Neuronal stem cell (in vitro differentiated cells): ENCODE measurements around the gene GUCD1.
"Not testable (repeated sequence)": the region's sequence is repeated elsewhere in the genome, so short reads cannot be mapped to it uniquely, and the experiment has no call there.

Source experiments
- DNase-seq: peaks from one replicate; pipeline ENCODE4 v3.0.0-alpha.2; 2013; ENCODE audit warnings: low spot score
- H2AFZ ChIP-seq: one replicate; pipeline ENCODE4 v1.6.1; 2013; ENCODE audit warnings: mild to moderate bottlenecking, low read length, inconsistent platforms
- H2AK5ac ChIP-seq: 2 replicates; pipeline ENCODE4 v1.6.1; 2013; ENCODE audit warnings: low read depth, mild to moderate bottlenecking, inconsistent platforms, low read length, moderate library complexity, mixed read lengths
- H2BK120ac ChIP-seq: 2 replicates; pipeline ENCODE4 v1.6.1; 2013; ENCODE audit warnings: low read depth, mild to moderate bottlenecking, inconsistent platforms, low read length, moderate library complexity, mixed read lengths
- H2BK12ac ChIP-seq: one replicate; pipeline ENCODE4 v1.6.1; 2013; ENCODE audit warnings: low read length, inconsistent platforms
- H2BK15ac ChIP-seq: 2 replicates; pipeline ENCODE4 v1.6.1; 2013; ENCODE audit warnings: mild to moderate bottlenecking, low read length, inconsistent platforms, mixed read lengths
- H2BK5ac ChIP-seq: one replicate; pipeline ENCODE4 v1.6.1; 2013; ENCODE audit warnings: inconsistent platforms, mild to moderate bottlenecking, low read length, moderate library complexity
- H3K14ac ChIP-seq: one replicate; pipeline ENCODE4 v1.6.1; 2013; ENCODE audit warnings: low read length, inconsistent platforms
- H3K18ac ChIP-seq: 2 replicates; pipeline ENCODE4 v1.6.1; 2013; ENCODE audit warnings: low read length, inconsistent platforms
- H3K23ac ChIP-seq: 2 replicates; pipeline ENCODE4 v1.6.1; 2013; ENCODE audit warnings: low read depth, mild to moderate bottlenecking, mixed read lengths, low read length, inconsistent platforms; ENCODE audit not compliant: poor library complexity
- H3K27ac ChIP-seq: replicated peaks from 3 replicates; pipeline ENCODE4 v1.5.1; 2013; ENCODE audit warnings: low read length, inconsistent platforms
- H3K27me3 ChIP-seq, 3 experiments: 2 replicates each; pipeline ENCODE4 v1.6.1; 2013; ENCODE audit warnings: low read length in 3 of 3, mild to moderate bottlenecking in 2 of 3, inconsistent platforms in 1 of 3, low read depth in 1 of 3, mixed read lengths in 1 of 3, moderate library complexity in 1 of 3; ENCODE audit not compliant: control insufficient read depth in 3 of 3, insufficient read depth in 3 of 3
- H3K36me3 ChIP-seq, 2 donors: replicated peaks in 1 of 2; 2 replicates each; pipeline ENCODE4 v1.6.1; 2013; ENCODE audit warnings: low read length in 2 of 2; ENCODE audit not compliant: control insufficient read depth in 2 of 2, insufficient read depth in 2 of 2
- H3K4ac ChIP-seq: 2 replicates; pipeline ENCODE4 v1.6.1; 2013; ENCODE audit warnings: inconsistent platforms, mild to moderate bottlenecking, low read length, moderate library complexity
- H3K4me1 ChIP-seq, 2 donors: 1 replicate in 1 of 2; 2 replicates in 1 of 2; pipeline ENCODE4 v1.6.1; 2013; ENCODE audit warnings: low read length in 2 of 2, low read depth in 1 of 2; ENCODE audit not compliant: control insufficient read depth in 2 of 2, insufficient read depth in 1 of 2
- H3K4me2 ChIP-seq: one replicate; pipeline ENCODE4 v1.6.1; 2013; ENCODE audit warnings: mild to moderate bottlenecking, low read length, inconsistent platforms; ENCODE audit not compliant: insufficient read depth, poor library complexity, severe bottlenecking
- H3K4me3 ChIP-seq, 2 donors: 2 replicates each; pipeline ENCODE4 v1.5.1; 2013; ENCODE audit warnings: low read length in 2 of 2, mild to moderate bottlenecking in 2 of 2, inconsistent platforms in 1 of 2, moderate library complexity in 1 of 2
- H3K79me1 ChIP-seq: one replicate; pipeline ENCODE4 v1.6.1; 2013; ENCODE audit warnings: low read depth, mild to moderate bottlenecking, inconsistent platforms, low read length, moderate library complexity
- H3K9ac ChIP-seq: one replicate; pipeline ENCODE4 v1.6.1; 2013; ENCODE audit warnings: mild to moderate bottlenecking, low read depth, low read length, inconsistent platforms; ENCODE audit not compliant: poor library complexity
- H3K9me3 ChIP-seq, 2 donors: replicated peaks in 1 of 2; 2 replicates each; pipeline versions ENCODE3 to v1.6.1; 2013; ENCODE audit warnings: low read length in 2 of 2, mild to moderate bottlenecking in 2 of 2, inconsistent platforms in 1 of 2, low read depth in 1 of 2, mixed read lengths in 1 of 2, moderate library complexity in 1 of 2; ENCODE audit not compliant: control insufficient read depth in 2 of 2, insufficient read depth in 1 of 2
- H4K8ac ChIP-seq: one replicate; pipeline ENCODE4 v1.6.1; 2013; ENCODE audit warnings: low read depth, mild to moderate bottlenecking, inconsistent platforms, low read length, moderate library complexity
- H4K91ac ChIP-seq: one replicate; pipeline ENCODE4 v1.6.1; 2013; ENCODE audit warnings: low read length, low read depth, mild to moderate bottlenecking, inconsistent platforms; ENCODE audit not compliant: poor library complexity
- WGBS, 2 donors: extraction: QIAGEN DNeasy Blood & Tissue Kit; methylation state at CpG; one replicate each; pipeline ENCODE4 v1.1.7; 2013; ENCODE audit warnings: missing lambda C conversion rate in 2 of 2, mixed read lengths in 1 of 2; ENCODE audit not compliant: insufficient read length in 2 of 2, insufficient replicate concordance in 1 of 2; ENCODE audit errors: extremely low coverage in 2 of 2; 5-methylcytosine and 5-hydroxymethylcytosine counted together

Gene GUCD1

GRCh38 chr22:24597076-24597475 lies 42.1 kb upstream of the GUCD1 start:
- H2BK15ac ChIP-seq, H2BK5ac ChIP-seq, H3K36me3 ChIP-seq, H3K23ac ChIP-seq, H3K27me3 ChIP-seq, H3K79me1 ChIP-seq, H2BK120ac ChIP-seq, H3K27ac ChIP-seq, H4K91ac ChIP-seq, H3K4me2 ChIP-seq, H3K9me3 ChIP-seq, H3K18ac ChIP-seq, H3K4me3 ChIP-seq, H2BK12ac ChIP-seq, H3K4ac ChIP-seq, H2AFZ ChIP-seq, DNase-seq, H4K8ac ChIP-seq, H2AK5ac ChIP-seq, H3K14ac ChIP-seq, H3K9ac ChIP-seq: not testable (repeated sequence)
- H3K4me1 ChIP-seq = peaks cover 7 to 18% of the 10 kb centered on the region in 2 donors
- WGBS, 2 donors = no CpG with 5 or more reads among the region's 9 CpGs

GRCh38 chr22:24595863-24596262 lies 40.9 kb upstream of the GUCD1 start:
- no peak overlapping the region for H4K8ac ChIP-seq
- H2BK5ac ChIP-seq = no peak overlapping the region
- H3K18ac ChIP-seq = no peak overlapping the region
- H2AFZ ChIP-seq = no peak overlapping the region
- no CpG with 5 or more reads among the region's 4 CpGs for WGBS, 2 donors
- no peak overlapping the region for H3K4ac ChIP-seq
- H3K36me3 ChIP-seq = no peaks in the 10 kb centered on the region
- H2BK120ac ChIP-seq = no peak overlapping the region
- no peak overlapping the region for H3K9ac ChIP-seq
- H2BK15ac ChIP-seq = no peak overlapping the region
- H3K4me3 ChIP-seq = no peak overlapping the region
- H4K91ac ChIP-seq = no peak overlapping the region
- no peak overlapping the region for H3K14ac ChIP-seq
- H3K23ac ChIP-seq = no peak overlapping the region
- no peak for DNase-seq
- no peaks in the 10 kb centered on the region for H3K79me1 ChIP-seq
- H3K4me1 ChIP-seq = peaks cover 14 to 19% of the 10 kb centered on the region in 2 donors
- no peak overlapping the region for H2AK5ac ChIP-seq
- no peak overlapping the region for H2BK12ac ChIP-seq
- no peak overlapping the region for H3K27ac ChIP-seq
- no peak overlapping the region for H3K4me2 ChIP-seq
- peaks cover 0 to 2% (median 0%) of the 10 kb centered on the region in 3 experiments for H3K27me3 ChIP-seq
- no peaks in the 10 kb centered on the region for H3K9me3 ChIP-seq

- H2BK12ac ChIP-seq = no peak overlapping the region
- H3K9me3 ChIP-seq = no peaks in the 10 kb centered on the region
These were observed 40.3 kb upstream of the GUCD1 start for GRCh38 chr22:24595228-24595627.

GRCh38 chr22:24594569-24595120 lies 39.7 kb upstream of the GUCD1 start:
- Histone ChIP-seq H2BK120ac (no peak overlapping the region), H2AK5ac (peak overlapping the region; percentile 5), H2BK12ac (peak overlapping the region; percentile 8), H3K18ac (peak overlapping the region; percentile 15), H3K79me1 (no peaks in the 10 kb centered on the region), H3K23ac (peak overlapping the region; percentile 18), H3K27ac (no peak overlapping the region), H2BK5ac (no peak overlapping the region), H4K8ac (no peak overlapping the region), H3K4ac (no peak overlapping the region), H3K4me1 (peaks cover 14 to 19% of the 10 kb centered on the region in 2 donors), H3K9ac (no peak overlapping the region), H3K9me3 (no peaks in the 10 kb centered on the region), H3K36me3 (peaks cover under 1 to 3% of the 10 kb centered on the region in 2 donors), H3K4me2 (no peak overlapping the region), H3K14ac (no peak overlapping the region), H3K4me3 (no peak overlapping the region), H3K27me3 (peaks cover 0 to 2% (median 0%) of the 10 kb centered on the region in 3 experiments), H2AFZ (peak overlapping the region; percentile 38), H2BK15ac (peak overlapping the region; percentile 61), H4K91ac (no peak overlapping the region)
- WGBS, 2 donors = no CpG with 5 or more reads among the region's 7 CpGs
- no peak for DNase-seq

More at GRCh38 chr22:24595228-24595627, 40.3 kb upstream of the GUCD1 start:
- WGBS, 2 donors = no CpG with 5 or more reads among the region's 6 CpGs
- H2BK15ac ChIP-seq = peak overlapping the region; percentile 61
- no peak overlapping the region for H2BK120ac ChIP-seq
- H3K36me3 ChIP-seq = no peaks in the 10 kb centered on the region
- no peak overlapping the region for H4K8ac ChIP-seq
- H3K4me2 ChIP-seq = no peak overlapping the region
- DNase-seq = no peak
- H3K4me1 ChIP-seq = peaks cover 14 to 19% of the 10 kb centered on the region in 2 donors
- no peak overlapping the region for H2BK5ac ChIP-seq
- H3K4ac ChIP-seq = no peak overlapping the region
- peak overlapping the region; percentile 38 for H2AFZ ChIP-seq
- H3K4me3 ChIP-seq = no peak overlapping the region
- no peak overlapping the region for H3K27ac ChIP-seq
- peak overlapping the region; percentile 34 for H3K18ac ChIP-seq
- H2AK5ac ChIP-seq = no peak overlapping the region
- no peak overlapping the region for H4K91ac ChIP-seq
- H3K79me1 ChIP-seq = no peaks in the 10 kb centered on the region
- H3K14ac ChIP-seq = no peak overlapping the region
- H3K9ac ChIP-seq = no peak overlapping the region
- H3K23ac ChIP-seq = no peak overlapping the region
- peaks cover 0 to 2% (median 0%) of the 10 kb centered on the region in 3 experiments for H3K27me3 ChIP-seq
